Measurements from ENCODE around the gene THYN1.
"Not testable (repeated sequence)": the region's sequence is repeated elsewhere in the genome, so short reads cannot be mapped to it uniquely, and the experiment has no call there.

The THYN1 gene

DNA sequence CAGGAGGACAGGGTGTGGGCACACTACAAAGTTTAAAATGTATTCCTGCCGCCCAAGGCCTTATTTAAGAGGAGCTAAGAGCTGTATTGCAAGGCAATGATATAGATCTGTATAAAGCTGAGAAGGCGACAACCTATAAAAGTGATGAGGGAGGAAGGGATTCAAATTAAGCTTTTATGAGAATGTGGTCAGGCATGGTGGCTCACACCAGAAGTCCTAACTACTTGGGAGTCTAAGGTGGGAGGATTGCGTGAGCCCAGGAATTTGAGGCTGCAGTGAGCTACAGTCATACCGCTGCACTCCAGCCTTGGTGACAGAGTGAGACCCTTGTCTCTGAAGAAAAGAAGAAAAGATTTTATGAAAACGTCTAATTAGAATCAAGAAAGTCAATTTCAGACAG, 13.3 kb upstream of the THYN1 start:
- no peaks in the 10 kb centered on the region for H3K9me3 Mint-ChIP-seq
- peaks cover 4% of the 10 kb centered on the region for H3K36me3 Mint-ChIP-seq (ENCODE audit: low read depth)
- ATAC-seq = no peak
- H3K4me1 Mint-ChIP-seq = peaks cover 8% of the 10 kb centered on the region
- DNase-seq = no peak
- peaks cover 2% of the 10 kb centered on the region for H3K27me3 Mint-ChIP-seq
- no peak overlapping the region for H3K27ac Mint-ChIP-seq
- H3K4me3 Mint-ChIP-seq = no peak overlapping the region

DNA sequence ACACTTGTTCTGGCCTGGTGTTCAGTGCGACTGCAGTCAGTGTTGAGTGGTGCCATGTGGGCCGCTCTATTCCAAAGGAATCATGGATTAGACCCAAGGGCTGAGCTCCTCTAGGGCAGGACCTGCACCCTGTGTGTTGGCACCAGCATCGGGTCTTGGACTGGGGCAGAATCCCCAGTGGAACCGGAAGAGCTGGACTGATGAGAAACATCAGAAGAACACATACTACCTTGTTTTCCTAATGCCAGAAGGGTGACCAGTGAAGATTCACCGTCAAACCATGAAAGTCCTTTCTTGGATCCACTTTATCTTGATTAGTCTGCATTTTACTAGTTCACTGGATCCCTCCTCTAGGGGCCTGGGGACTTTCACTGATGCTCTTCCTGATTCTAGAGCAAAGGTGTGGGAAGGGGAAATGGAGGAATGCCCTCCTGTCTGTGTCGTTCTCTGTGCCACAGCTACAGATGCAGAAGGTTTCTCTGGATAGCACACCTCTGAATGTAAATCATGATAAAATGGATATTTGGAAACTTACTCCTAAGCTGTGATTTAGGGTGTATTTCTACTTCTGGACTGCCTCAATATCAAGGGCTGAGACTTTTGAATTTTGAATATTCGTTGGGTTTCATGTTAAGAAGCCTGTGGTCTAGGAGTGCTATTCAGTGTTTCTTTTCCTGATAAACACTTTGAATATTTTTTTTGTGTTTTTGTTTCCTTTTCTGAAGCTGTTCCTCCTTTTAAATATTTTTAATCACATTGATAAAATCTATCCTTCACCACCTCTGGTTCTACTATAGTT, 12.0 kb upstream of the THYN1 start:
- H3K9me3 Mint-ChIP-seq = no peaks in the 10 kb centered on the region
- H3K27me3 Mint-ChIP-seq = no peaks in the 10 kb centered on the region
- no peak overlapping the region for H3K27ac Mint-ChIP-seq
- peaks cover 4% of the 10 kb centered on the region for H3K36me3 Mint-ChIP-seq (ENCODE audit: low read depth)
- ATAC-seq = no peak
- DNase-seq = no peak
- peaks cover 1% of the 10 kb centered on the region for H3K4me1 Mint-ChIP-seq
- H3K4me3 Mint-ChIP-seq = no peak overlapping the region

DNA sequence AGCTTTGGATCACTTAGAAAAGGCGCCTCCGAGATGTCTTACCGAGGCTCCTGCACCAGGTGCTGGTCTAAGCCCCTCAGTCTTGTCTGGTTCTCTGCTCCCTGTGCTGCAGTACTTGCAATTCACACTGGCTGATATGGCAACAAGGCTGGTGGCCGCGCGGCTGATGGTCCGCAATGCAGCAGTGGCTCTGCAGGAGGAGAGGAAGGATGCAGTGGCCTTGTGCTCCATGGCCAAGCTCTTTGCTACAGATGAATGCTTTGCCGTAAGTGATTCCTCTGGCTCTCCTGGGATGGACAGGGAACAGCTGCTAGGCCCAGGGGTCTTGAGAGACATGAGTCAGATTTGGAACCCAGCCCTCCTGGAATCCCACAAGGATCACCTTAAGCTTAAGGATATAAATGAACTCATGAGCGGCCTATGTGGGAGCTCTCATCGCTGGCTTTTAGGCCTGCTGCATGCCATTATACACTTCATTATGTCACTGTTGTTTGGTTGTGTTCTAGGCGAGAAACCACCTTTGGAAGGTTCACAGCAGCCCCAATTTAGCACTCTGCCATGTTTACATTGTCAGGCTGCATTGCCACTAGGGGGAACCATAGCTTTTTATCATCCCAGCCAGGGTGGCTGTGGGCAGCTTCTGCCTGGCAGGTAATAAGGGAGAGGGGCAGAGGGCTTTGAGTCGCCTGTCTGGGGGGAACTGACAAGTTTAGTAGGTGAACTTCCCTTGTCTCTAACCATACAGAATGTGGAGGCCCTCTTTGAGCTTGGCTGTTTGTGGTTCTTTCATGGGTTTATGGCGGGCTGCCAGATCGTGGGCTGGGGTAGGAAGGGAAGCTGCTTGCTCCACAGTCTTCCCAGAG, 8.7 kb upstream of the THYN1 start:
- ATAC-seq (peak; percentile 78), DNase-seq (peak; percentile 24)
- H3K27ac Mint-ChIP-seq = no peak overlapping the region
- H3K4me1 Mint-ChIP-seq = no peaks in the 10 kb centered on the region
- H3K27me3 Mint-ChIP-seq = no peaks in the 10 kb centered on the region
- peaks cover 13% of the 10 kb centered on the region for H3K36me3 Mint-ChIP-seq (ENCODE audit: low read depth)
- no peaks in the 10 kb centered on the region for H3K9me3 Mint-ChIP-seq
- H3K4me3 Mint-ChIP-seq = no peak overlapping the region

DNA sequence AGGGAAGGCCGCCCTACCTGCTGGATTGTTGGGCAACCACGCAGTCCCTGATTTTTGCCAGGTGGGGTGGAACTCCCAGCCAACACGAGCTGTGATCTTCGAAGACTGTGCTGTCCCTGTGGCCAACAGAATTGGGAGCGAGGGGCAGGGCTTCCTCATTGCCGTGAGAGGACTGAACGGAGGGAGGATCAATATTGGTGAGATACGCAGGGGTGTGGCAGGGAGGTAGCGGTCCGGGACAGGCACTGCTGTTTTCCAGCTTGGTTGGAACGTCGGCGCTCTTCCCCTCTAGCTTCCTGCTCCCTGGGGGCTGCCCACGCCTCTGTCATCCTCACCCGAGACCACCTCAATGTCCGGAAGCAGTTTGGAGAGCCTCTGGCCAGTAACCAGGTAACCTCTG, 7.8 kb upstream of the THYN1 start:
- H3K27ac Mint-ChIP-seq = no peak overlapping the region
- H3K4me3 Mint-ChIP-seq = no peak overlapping the region
- no peaks in the 10 kb centered on the region for H3K4me1 Mint-ChIP-seq
- no peaks in the 10 kb centered on the region for H3K27me3 Mint-ChIP-seq
- no peaks in the 10 kb centered on the region for H3K9me3 Mint-ChIP-seq
- ATAC-seq (no peak), DNase-seq (no peak)
- H3K36me3 Mint-ChIP-seq (ENCODE audit: low read depth) = peaks cover 13% of the 10 kb centered on the region

DNA sequence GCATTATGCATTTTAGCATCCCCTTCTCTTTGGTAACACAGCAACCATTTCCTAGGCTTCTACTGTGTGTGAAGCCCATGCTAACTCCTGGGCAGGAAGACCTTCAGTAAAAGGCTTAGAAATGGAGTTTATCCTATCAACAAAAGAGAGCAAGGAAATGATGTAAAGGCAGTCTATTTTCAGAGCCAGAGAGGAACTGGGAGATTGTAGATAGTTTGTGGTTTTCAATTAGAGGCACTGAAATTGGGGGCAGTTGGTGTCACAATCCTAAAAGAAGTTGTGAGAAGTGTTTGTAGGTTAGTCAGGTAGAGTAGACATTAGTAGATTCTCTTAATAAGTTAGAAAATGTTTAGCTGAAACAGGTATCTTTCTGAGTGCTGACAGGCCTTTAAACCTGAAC, 7.4 kb upstream of the THYN1 start:
- no peak overlapping the region for H3K27ac Mint-ChIP-seq
- ATAC-seq (no peak), DNase-seq (no peak)
- H3K4me1 Mint-ChIP-seq = peaks cover 3% of the 10 kb centered on the region
- no peaks in the 10 kb centered on the region for H3K27me3 Mint-ChIP-seq
- no peaks in the 10 kb centered on the region for H3K9me3 Mint-ChIP-seq
- peaks cover 13% of the 10 kb centered on the region for H3K36me3 Mint-ChIP-seq (ENCODE audit: low read depth)
- H3K4me3 Mint-ChIP-seq = no peak overlapping the region

DNA sequence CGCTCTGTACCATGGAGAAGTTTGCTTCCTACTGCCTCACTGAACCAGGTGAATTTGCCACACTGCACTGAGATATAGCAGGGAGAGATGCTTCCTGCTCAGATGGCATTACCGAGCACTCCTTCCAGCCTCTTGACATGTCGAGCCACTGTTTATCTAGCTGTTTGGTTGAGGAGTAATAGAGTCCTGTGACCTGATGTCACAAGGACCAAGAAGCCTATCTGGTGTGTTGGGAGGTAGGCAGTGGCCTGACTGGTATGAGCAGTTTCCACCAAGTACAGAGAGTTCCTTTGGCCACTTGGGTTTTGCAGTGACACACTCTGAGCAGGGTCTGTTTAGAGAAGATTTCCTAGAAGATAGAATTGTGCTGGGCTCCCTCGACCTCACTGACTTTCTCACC, 5.4 kb upstream of the THYN1 start:
- Mint-ChIP-seq H3K36me3 (ENCODE audit: low read depth) (peaks cover 12% of the 10 kb centered on the region), H3K27me3 (no peaks in the 10 kb centered on the region), H3K4me3 (no peak overlapping the region), H3K4me1 (peaks cover 15% of the 10 kb centered on the region), H3K27ac (no peak overlapping the region), H3K9me3 (no peaks in the 10 kb centered on the region)
- ATAC-seq = no peak
- no peak for DNase-seq

DNA sequence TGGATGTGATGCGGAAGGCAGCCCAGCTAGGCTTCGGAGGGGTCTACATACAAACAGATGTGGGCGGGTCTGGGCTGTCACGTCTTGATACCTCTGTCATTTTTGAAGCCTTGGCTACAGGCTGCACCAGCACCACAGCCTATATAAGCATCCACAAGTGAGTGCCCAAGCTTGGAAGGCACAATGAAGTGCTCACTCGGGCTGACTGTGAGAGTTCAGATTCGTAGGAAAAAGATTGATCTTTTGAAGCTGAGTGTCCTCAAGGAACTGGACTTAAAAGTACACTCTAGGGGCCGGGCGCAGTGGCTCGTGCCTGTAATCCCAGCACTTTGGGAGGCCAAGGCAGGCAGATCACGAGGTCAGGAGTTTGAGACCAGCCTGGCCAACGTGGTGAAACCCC, 3.9 kb upstream of the THYN1 start:
- H3K27me3 Mint-ChIP-seq = no peaks in the 10 kb centered on the region
- no peak overlapping the region for H3K4me3 Mint-ChIP-seq
- H3K36me3 Mint-ChIP-seq (ENCODE audit: low read depth) = peaks cover 9% of the 10 kb centered on the region
- ATAC-seq = no peak
- H3K9me3 Mint-ChIP-seq = no peaks in the 10 kb centered on the region
- peaks cover 20% of the 10 kb centered on the region for H3K4me1 Mint-ChIP-seq
- DNase-seq = no peak
- no peak overlapping the region for H3K27ac Mint-ChIP-seq

DNA sequence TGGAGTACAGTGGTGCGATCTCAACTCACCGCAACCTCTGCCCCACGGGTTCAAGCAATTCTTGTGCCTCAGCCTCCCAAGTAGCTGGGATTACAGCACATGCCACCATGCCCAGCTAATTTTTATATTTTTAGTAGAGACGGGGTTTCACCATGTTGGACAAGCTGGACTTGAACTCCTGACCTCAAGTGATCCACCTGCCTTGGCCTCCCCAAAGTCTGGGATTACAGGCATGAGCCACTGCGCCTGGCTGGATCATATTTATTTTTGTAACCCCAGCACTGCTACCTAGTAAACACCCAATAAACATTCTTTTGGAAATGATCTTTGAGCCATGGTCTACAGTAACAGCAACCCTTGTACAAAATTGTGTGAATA, 2.0 kb upstream of the THYN1 start:
- not testable (repeated sequence) for H3K36me3 Mint-ChIP-seq (ENCODE audit: low read depth); DNase-seq; ATAC-seq; H3K27me3 Mint-ChIP-seq; H3K9me3 Mint-ChIP-seq; H3K27ac Mint-ChIP-seq
- H3K4me3 Mint-ChIP-seq = peak overlapping the region; percentile 96
- H3K4me1 Mint-ChIP-seq = peaks cover 25% of the 10 kb centered on the region

DNA sequence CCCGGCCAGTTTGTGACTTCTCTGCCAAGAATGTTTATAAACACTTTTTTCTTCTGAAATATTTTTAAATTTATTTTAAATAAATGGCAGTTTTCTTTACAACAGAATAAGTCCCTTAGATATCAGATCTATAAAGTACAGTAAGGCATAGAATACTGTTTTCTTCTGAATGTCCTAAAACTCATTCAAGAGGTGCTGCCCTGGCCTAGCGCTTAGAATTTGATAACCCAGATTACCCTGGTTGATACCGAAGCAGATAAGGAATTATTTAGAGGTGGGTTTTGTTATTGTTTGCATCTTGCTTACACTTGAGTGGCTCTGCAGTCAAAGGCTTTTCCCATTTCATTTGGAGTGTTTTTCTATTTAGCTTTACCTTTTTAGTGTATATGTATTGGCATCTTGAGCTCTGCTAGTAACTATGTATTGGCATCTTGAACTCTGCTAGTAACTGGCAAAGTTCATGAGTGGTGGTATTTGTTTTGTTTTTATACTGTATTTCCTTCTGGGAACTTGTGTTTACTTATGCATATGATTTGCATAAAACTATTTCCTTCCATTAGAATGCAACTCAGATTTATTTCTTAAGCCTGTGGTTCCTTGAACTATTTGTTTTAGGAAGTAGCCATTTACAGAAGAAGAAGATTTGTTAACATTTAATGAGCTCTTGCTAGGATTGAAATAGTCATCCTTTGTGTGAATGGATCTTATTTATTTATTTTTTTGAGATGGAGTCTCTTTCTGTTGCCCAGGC, 1.5 kb upstream of the THYN1 start:
- peak overlapping the region; percentile 80 for H3K27ac Mint-ChIP-seq
- DNase-seq = no peak

DNA sequence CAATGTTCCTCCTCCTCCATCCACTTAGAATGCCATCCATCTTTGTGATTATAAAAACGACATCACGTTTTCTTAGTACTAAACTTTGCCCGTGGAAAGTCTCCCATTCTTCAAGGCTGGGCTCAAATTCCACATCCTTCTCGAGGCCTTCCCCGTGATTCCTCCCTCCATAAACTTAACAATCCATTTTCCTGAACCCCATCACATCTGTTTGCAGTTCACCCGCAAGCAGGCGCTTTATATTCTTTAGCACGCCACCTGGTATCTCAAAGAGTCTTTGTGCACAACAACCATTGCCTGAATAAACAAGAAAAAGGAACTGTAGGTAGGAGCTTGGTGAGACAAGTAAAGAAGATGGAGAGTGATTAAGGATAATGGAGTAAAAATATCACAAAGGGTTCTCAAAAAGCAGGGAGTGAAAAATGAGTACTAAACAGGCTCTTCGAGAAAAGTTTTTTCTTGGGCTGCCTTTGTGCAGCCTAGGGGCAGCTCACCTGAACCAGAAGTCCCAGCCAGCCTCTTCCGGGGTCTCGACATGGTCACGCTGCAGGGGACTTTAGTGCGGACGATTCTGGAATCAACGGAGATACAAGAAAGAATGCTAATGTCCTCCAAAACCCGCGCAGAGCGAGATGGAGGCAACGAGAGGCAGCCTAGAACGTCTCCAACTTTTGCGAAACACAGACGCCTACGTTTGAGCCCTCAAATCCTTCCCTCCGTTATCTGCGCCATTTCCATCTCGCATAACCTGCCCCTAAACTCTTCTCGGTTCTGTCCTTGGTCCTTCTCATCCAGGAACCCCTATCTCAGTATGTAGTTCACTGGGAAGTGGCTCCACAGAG, 585 bp downstream of the THYN1 start:
- Mint-ChIP-seq H3K27ac (peak overlapping the region; percentile 86), H3K4me1 (peaks cover 25% of the 10 kb centered on the region), H3K36me3 (ENCODE audit: low read depth) (peaks cover 8% of the 10 kb centered on the region), H3K27me3 (no peaks in the 10 kb centered on the region), H3K9me3 (no peaks in the 10 kb centered on the region), H3K4me3 (peak overlapping the region; percentile 96)
- peak; percentile 16 for ATAC-seq
- peak; percentile 34 for DNase-seq

More for the DNA sequence above, 1.5 kb upstream of the THYN1 start:
- Mint-ChIP-seq H3K4me1 (peaks cover 25% of the 10 kb centered on the region), H3K27me3 (no peaks in the 10 kb centered on the region), H3K36me3 (ENCODE audit: low read depth) (peaks cover 7% of the 10 kb centered on the region), H3K4me3 (peak overlapping the region; percentile 96), H3K9me3 (no peaks in the 10 kb centered on the region)
- no peak for ATAC-seq

DNA sequence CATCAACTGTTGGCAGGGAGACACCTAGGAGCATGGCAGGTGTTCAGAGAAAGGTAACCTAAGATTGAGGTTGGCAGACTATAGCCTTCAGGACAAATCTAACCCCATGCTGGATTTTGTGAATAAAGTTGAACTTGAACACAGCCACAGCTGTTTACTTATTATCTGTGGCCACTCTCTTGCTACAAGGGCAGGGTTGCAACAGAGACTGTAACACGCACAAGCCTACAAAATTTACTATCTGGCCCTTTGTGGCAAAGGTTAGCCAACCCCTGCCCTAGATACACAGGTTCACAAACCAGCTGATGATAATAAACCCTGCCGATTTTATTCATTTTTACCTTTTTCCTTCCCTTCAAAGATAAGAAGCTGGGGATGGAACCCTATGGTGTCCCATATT, 2.5 kb downstream of the THYN1 start:
- Mint-ChIP-seq H3K9me3 (no peaks in the 10 kb centered on the region), H3K4me3 (no peak overlapping the region), H3K4me1 (peaks cover 24% of the 10 kb centered on the region), H3K27me3 (no peaks in the 10 kb centered on the region), H3K27ac (no peak overlapping the region), H3K36me3 (ENCODE audit: low read depth) (peaks cover 14% of the 10 kb centered on the region)
- DNase-seq (no peak), ATAC-seq (no peak)

DNA sequence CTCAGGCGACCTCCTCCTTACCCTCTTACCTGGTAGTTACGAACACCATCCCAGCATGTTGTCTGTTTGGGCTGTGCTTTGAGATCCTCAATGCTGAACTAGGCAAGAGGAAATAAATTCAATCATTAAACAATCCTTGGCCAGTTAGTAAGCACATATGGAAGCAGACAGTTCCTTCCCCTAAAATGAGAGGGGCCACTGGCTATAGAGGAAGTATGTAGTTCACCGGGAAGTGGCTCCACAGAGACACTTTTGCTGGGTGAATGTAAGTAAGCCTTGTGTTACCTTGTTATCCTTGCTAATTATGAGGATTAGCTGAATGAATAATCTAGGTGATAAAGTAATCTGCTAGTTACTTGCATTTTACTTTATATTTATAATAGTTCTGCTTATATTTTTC, 2.9 kb downstream of the THYN1 start:
- Mint-ChIP-seq H3K9me3 (no peaks in the 10 kb centered on the region), H3K27me3 (no peaks in the 10 kb centered on the region), H3K36me3 (ENCODE audit: low read depth) (peaks cover 14% of the 10 kb centered on the region), H3K27ac (no peak overlapping the region), H3K4me1 (peaks cover 21% of the 10 kb centered on the region), H3K4me3 (no peak overlapping the region)
- ATAC-seq (no peak), DNase-seq (no peak)

DNA sequence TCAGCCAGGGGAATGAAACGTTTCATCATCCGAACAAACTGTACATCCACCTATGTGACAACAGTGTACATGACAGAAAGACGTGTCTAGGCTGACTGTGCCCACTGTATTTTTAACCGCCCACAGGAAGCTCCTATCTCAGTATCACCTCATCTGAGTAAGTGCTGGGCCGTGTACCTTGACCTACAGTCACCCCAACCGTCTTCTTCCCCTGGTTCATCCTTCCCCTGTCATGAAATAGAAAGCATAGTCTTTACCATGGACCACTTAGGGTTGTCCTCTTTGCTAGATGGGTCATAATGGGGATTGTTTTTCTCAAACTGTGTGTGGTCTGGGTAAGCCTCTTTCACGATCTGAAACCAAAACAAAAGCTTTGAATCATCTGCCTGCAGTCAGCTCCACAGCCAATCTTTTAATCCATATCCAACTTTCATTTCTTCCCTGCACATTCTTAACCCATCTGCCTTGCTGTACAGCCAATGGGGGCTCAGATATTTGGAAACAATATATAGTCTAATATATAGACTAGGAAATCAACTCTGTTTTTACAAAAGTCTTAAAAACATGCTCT, 4.2 kb downstream of the THYN1 start:
- no peak for ATAC-seq
- no peaks in the 10 kb centered on the region for H3K27me3 Mint-ChIP-seq
- no peak for DNase-seq
- H3K9me3 Mint-ChIP-seq = no peaks in the 10 kb centered on the region
- H3K4me3 Mint-ChIP-seq = no peak overlapping the region
- peaks cover 17% of the 10 kb centered on the region for H3K36me3 Mint-ChIP-seq (ENCODE audit: low read depth)
- H3K27ac Mint-ChIP-seq = peak overlapping the region; percentile 13
- H3K4me1 Mint-ChIP-seq = peaks cover 11% of the 10 kb centered on the region

DNA sequence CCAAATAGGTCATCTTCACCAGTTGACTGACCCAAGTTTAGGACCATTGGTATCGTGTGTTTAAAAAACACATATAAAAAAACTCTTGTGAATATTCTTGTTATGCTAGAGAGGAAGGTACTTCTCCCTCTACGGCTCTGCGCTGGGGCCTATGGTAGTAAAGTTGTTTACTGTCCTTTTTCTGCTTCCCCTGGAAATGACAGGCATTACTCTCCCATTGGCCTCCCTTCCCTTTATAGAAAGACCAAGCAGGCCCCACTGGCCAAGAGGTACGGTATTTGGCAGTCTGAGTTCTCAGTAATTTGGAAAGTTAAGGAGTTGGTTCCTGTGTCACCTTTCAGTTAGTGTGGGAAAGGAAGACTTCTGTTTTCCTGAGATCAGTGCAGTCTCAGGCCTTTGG, 6.5 kb downstream of the THYN1 start:
- H3K27me3 Mint-ChIP-seq = no peaks in the 10 kb centered on the region
- H3K4me3 Mint-ChIP-seq = no peak overlapping the region
- H3K9me3 Mint-ChIP-seq = no peaks in the 10 kb centered on the region
- no peak overlapping the region for H3K27ac Mint-ChIP-seq
- peaks cover 2% of the 10 kb centered on the region for H3K4me1 Mint-ChIP-seq
- DNase-seq = no peak
- ATAC-seq = no peak
- peaks cover 21% of the 10 kb centered on the region for H3K36me3 Mint-ChIP-seq (ENCODE audit: low read depth)

All from activated naive CD8-positive, alpha-beta T cell treated with anti-CD3 and anti-CD28 coated beads, Interleukin-2, amount 50 U/mL, for 24 hours (primary cell).